HepG2 (cell line): ENCODE measurements around the gene PDPK1. TPM values are rescaled to one million over a fixed set of nuclear protein-coding genes. Genes with fewer than 3 reads are reported as not detected.
"Not testable (repeated sequence)": the region's sequence is repeated elsewhere in the genome, so short reads cannot be mapped to it uniquely, and the experiment has no call there.

Experiments
- ATAC-seq: fragments of 200-7000 bp; cut with Tn5 transposase; 3 replicates; pipeline ENCODE4 v1.9.1; 2020; ENCODE audit warnings: mild to moderate bottlenecking, moderate library complexity
- BruUV-seq: library from RNA; stranded (reverse); fragments of 400-500 nt; replicated peaks from 2 replicates; lab custom pipeline; 2021; lab: Mats Ljungman, UMichigan
- CTCF ChIA-PET: fragments of 300-600 bp; formaldehyde crosslinking; extraction: SDS; loops from one replicate; lab custom pipeline; 2021; ENCODE audit warnings: low total read pairs, inconsistent platforms, low intra/inter-chr PET ratio; lab: Yijun Ruan, JAX
- POLR2A ChIA-PET: fragments of 350-600 bp; sonication (Branson Sonifier 250); formaldehyde crosslinking; loops from one replicate; lab custom pipeline; 2020; ENCODE audit warnings: antibody characterized with exemption, inconsistent platforms; lab: Yijun Ruan, JAX
- DNase-seq: peaks from one replicate; pipeline ENCODE4 v3.0.0-alpha.2; 2015; ENCODE audit warnings: low spot score
- FAIRE-seq: peaks from 3 replicates; lab custom pipeline; 2011; peaks lifted over from hg19 to GRCh38; lab: Jason Lieb, UNC
- H2AFZ ChIP-seq: one replicate; pipeline ENCODE4 v1.6.1; 2011; ENCODE audit warnings: low read length, inconsistent platforms
- H3K27ac ChIP-seq: fragments of 300-600 bp; 3 replicates; pipeline ENCODE4 v1.8.0; 2011; ENCODE audit warnings: mixed run types, mild to moderate bottlenecking, mixed read lengths, low read length, inconsistent platforms; ENCODE audit not compliant: insufficient read depth; ENCODE audit errors: extremely low read length
- H3K27me3 ChIP-seq, 2 experiments: fragments of 200-600 bp in 1 of 2; 2 replicates in 1 of 2; 3 replicates in 1 of 2; pipeline versions ENCODE4 v1.6.0 to v1.8.0; 2011; ENCODE audit warnings: low read length in 2 of 2, mild to moderate bottlenecking in 2 of 2, moderate library complexity in 2 of 2, inconsistent platforms in 1 of 2; ENCODE audit not compliant: insufficient read depth in 2 of 2, control insufficient read depth in 1 of 2
- H3K36me3 ChIP-seq, 2 experiments: fragments of 200-600 bp in 1 of 2; replicated peaks in 1 of 2; 2 replicates in 1 of 2; 3 replicates in 1 of 2; pipeline versions ENCODE4 v1.5.1 to v1.8.0; 2011; ENCODE audit warnings: low read length in 2 of 2, inconsistent platforms in 1 of 2; ENCODE audit not compliant: insufficient read depth in 2 of 2, control insufficient read depth in 1 of 2
- H3K4me1 ChIP-seq: 2 replicates; pipeline ENCODE4 v1.5.1; 2012; ENCODE audit warnings: low read length, inconsistent platforms; ENCODE audit not compliant: insufficient read depth
- H3K4me2 ChIP-seq: 2 replicates; pipeline ENCODE4 v1.6.0; 2011; ENCODE audit warnings: low read depth, low read length, inconsistent platforms
- H3K4me3 ChIP-seq, 3 experiments: fragments of 200-600 bp in 1 of 3; sonication (generic), shearing (Covaris generic) in 1 of 3; replicated peaks in 1 of 3; 2 replicates each; pipeline ENCODE4 v1.5.1; 2011 to 2016; ENCODE audit warnings: low read length in 3 of 3, inconsistent platforms in 2 of 3, low read depth in 2 of 3, mild to moderate bottlenecking in 2 of 3, control low read depth in 1 of 3, mixed read lengths in 1 of 3; ENCODE audit not compliant: insufficient read depth in 1 of 3
- H3K79me2 ChIP-seq: one replicate; pipeline ENCODE4 v1.6.1; 2011; ENCODE audit warnings: low read length, inconsistent platforms; ENCODE audit not compliant: insufficient read depth
- H3K9ac ChIP-seq: 2 replicates; pipeline ENCODE4 v1.6.0; 2011; ENCODE audit warnings: mild to moderate bottlenecking, low read depth, low read length, inconsistent platforms; ENCODE audit not compliant: insufficient read depth
- H3K9me3 ChIP-seq: 2 replicates; pipeline ENCODE4 v1.5.1; 2012; ENCODE audit warnings: mild to moderate bottlenecking, low read length
- H4K20me1 ChIP-seq: 2 replicates; pipeline ENCODE4 v1.6.0; 2011; ENCODE audit warnings: inconsistent platforms, mild to moderate bottlenecking, low read length, moderate library complexity; ENCODE audit not compliant: insufficient read depth
- KDM2A ChIP-seq: sonication (generic); formaldehyde crosslinking; IDR thresholded peaks from 2 replicates; pipeline ENCODE4 v1.4.0; 2020; ENCODE audit warnings: low read depth, missing genetic modification reagents, borderline replicate concordance
- SAP130 ChIP-seq: IDR thresholded peaks from 2 replicates; pipeline ENCODE4 v1.6.1; 2016; ENCODE audit warnings: low read depth
- STAG1 ChIP-seq: sonication (generic); formaldehyde crosslinking; IDR thresholded peaks from 2 replicates; pipeline ENCODE4 v1.4.0; 2020; ENCODE audit warnings: missing genetic modification reagents
- THRA ChIP-seq: sonication (generic); formaldehyde crosslinking; IDR thresholded peaks from 2 replicates; pipeline ENCODE4 v1.4.0; 2020; ENCODE audit warnings: missing genetic modification reagents, borderline replicate concordance
- WGBS: methylation state at CpG from one replicate; pipeline ENCODE4 v1.1.6; 2017; ENCODE audit warnings: low lambda C conversion rate; 5-methylcytosine and 5-hydroxymethylcytosine counted together
- in situ Hi-C: cut with HindIII; loops from 2 replicates; pipeline ENCODE4 v1.10.0; 2017; ENCODE audit warnings: low pct_unique_long_range_greater_than_20kb; ENCODE audit not compliant: extremely low pct_ligation_motif_present
- intact Hi-C: fragments of 100-400 bp; cut with micrococcal nuclease; formaldehyde crosslinking; loops from one replicate; pipeline ENCODE4 v1.10.0; 2022; ENCODE audit not compliant: unreplicated experiment
- polyA plus RNA-seq, 8 experiments: library from polyadenylated mRNA; depleted of rRNA in 3 of 8; stranded (reverse) in 7 of 8; unstranded in 1 of 8; fragments of >200 nt; fragmentation: Illumina TruSeq in 4 of 8; extraction: Trizol in 4 of 8; gene quantifications; 2 replicates each; pipeline versions ENCODE4 v1.2.1 to v1.2.3, GENCODE V29; 2011 to 2016; ENCODE audit warnings: low read depth in 4 of 8, missing spikeins in 1 of 8, mixed read lengths in 1 of 8; ENCODE audit not compliant: insufficient read depth in 1 of 8
- total RNA-seq, 5 experiments: library from RNA; depleted of rRNA; stranded (reverse); fragments of >200 nt; fragmentation: Illumina TruSeq; extraction: Trizol; gene quantifications; 2 replicates each; pipeline ENCODE4 v1.2.3, GENCODE V29; 2016; ENCODE audit warnings: low read depth in 1 of 5
- TF ChIP-seq, protein P1 (sequence below): sonication (generic); formaldehyde crosslinking; IDR thresholded peaks from 2 replicates; pipeline ENCODE4 v1.4.0; 2020; ENCODE audit warnings: missing genetic modification reagents

PDPK1 gene
- total and polyA plus RNA-seq, 2 of the 13 experiments (the other 11 are each of a cell fraction or from before 2014, with no cell fraction given) = 59.6 to 129 TPM

DNA sequence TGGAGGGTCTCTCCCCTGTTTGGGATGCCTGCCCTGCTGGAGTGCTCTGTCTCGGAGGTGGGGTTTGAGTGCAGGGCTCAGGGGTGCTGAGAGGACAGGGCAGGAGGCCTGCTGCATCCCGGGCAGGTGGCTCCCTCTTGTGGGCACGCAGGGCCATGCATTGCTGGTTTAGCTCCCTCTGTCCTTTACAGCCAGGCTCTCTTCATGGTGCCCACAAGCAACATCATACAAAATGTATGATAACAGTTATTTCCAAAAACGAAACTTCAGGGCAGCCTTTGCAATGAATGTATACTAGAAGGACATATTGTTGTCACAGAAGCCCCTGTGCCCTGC lies 22.9 kb downstream of the PDPK1 start:
- DNase-seq, H3K27me3 ChIP-seq, H3K4me3 ChIP-seq, in situ Hi-C loops, H4K20me1 ChIP-seq, H3K79me2 ChIP-seq, intact Hi-C loops, POLR2A ChIA-PET, CTCF ChIA-PET, H2AFZ ChIP-seq, H3K9ac ChIP-seq, H3K36me3 ChIP-seq, BruUV-seq, H3K9me3 ChIP-seq, H3K27ac ChIP-seq, H3K4me2 ChIP-seq, H3K4me1 ChIP-seq: not testable (repeated sequence)
- peak; percentile 92 for ATAC-seq
- WGBS = no CpG with 5 or more reads among the region's 4 CpGs
- peak; percentile 28; the same call in 1 of the 2 replicates for TF ChIP-seq THRA (CRISPR knock-in tag)
- peak; percentile 30; the same call in 1 of the 2 replicates for TF ChIP-seq KDM2A (CRISPR knock-in tag)
- TF ChIP-seq, protein P1, sequence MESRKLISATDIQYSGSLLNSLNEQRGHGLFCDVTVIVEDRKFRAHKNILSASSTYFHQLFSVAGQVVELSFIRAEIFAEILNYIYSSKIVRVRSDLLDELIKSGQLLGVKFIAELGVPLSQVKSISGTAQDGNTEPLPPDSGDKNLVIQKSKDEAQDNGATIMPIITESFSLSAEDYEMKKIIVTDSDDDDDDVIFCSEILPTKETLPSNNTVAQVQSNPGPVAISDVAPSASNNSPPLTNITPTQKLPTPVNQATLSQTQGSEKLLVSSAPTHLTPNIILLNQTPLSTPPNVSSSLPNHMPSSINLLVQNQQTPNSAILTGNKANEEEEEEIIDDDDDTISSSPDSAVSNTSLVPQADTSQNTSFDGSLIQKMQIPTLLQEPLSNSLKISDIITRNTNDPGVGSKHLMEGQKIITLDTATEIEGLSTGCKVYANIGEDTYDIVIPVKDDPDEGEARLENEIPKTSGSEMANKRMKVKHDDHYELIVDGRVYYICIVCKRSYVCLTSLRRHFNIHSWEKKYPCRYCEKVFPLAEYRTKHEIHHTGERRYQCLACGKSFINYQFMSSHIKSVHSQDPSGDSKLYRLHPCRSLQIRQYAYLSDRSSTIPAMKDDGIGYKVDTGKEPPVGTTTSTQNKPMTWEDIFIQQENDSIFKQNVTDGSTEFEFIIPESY (CRISPR knock-in tag) = 0 out of 2 replicates have a peak, but pooled peaks have one; percentile 26
- peak; percentile 72 for TF ChIP-seq STAG1
- TF ChIP-seq SAP130 (CRISPR knock-in tag) = peak; percentile 37; the same call in 1 of the 2 replicates
- FAIRE-seq = peak; percentile 85

- H3K9ac ChIP-seq, BruUV-seq, intact Hi-C loops, POLR2A ChIA-PET, DNase-seq, H3K9me3 ChIP-seq, H3K27ac ChIP-seq, H4K20me1 ChIP-seq, in situ Hi-C loops, ATAC-seq, H3K79me2 ChIP-seq, H3K4me1 ChIP-seq, FAIRE-seq, H3K27me3 ChIP-seq, H3K4me3 ChIP-seq, CTCF ChIA-PET, H2AFZ ChIP-seq, H3K36me3 ChIP-seq, H3K4me2 ChIP-seq: not testable (repeated sequence)
- WGBS = no CpG with 5 or more reads among the region's 6 CpGs
Measured at GRCh38 chr16:2567506-2567905, 29.7 kb downstream of the PDPK1 start.

- H3K79me2 ChIP-seq, H3K36me3 ChIP-seq, DNase-seq, in situ Hi-C loops, H3K4me3 ChIP-seq, H3K27me3 ChIP-seq, CTCF ChIA-PET, H4K20me1 ChIP-seq, H3K27ac ChIP-seq, H3K4me2 ChIP-seq, H3K9ac ChIP-seq, intact Hi-C loops, BruUV-seq, H2AFZ ChIP-seq, H3K9me3 ChIP-seq, H3K4me1 ChIP-seq, POLR2A ChIA-PET: not testable (repeated sequence)
- FAIRE-seq (peak; percentile 100), ATAC-seq (peak; percentile 95)
- no CpG with 5 or more reads among the region's 11 CpGs for WGBS
Measured at GRCh38 chr16:2568573-2568972, 30.8 kb downstream of the PDPK1 start.
